ENCODE results near the gene SPOCK1. TPM values are rescaled to one million over a fixed set of nuclear protein-coding genes. Genes with fewer than 3 reads are reported as not detected.

The SPOCK1 gene
- total and polyA plus RNA-seq, 2 of the 13 experiments (the other 11 are each of a cell fraction or from before 2014, with no cell fraction given), result 0.18 to 0.29 TPM

DNA sequence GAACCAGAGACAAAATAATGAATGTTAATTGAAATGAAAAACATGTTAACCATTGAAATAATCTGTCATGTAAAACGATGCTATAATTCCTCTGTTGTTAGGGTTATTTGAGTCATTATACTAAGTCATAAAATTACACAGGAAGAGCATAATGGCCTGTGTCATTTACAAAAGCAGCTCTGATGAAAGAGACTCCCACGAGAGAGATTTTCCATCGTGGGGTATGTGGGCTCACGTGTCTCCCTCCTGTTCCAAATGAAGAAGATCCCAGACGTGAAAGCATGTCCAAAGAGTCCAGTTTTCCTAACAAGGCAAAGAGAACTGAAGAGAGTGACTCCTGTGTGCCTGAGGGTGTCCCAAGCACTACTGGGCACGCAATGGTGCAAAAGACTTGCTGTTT, 379.8 kb downstream of the SPOCK1 start (continued):
- TF ChIP-seq, protein P1, sequence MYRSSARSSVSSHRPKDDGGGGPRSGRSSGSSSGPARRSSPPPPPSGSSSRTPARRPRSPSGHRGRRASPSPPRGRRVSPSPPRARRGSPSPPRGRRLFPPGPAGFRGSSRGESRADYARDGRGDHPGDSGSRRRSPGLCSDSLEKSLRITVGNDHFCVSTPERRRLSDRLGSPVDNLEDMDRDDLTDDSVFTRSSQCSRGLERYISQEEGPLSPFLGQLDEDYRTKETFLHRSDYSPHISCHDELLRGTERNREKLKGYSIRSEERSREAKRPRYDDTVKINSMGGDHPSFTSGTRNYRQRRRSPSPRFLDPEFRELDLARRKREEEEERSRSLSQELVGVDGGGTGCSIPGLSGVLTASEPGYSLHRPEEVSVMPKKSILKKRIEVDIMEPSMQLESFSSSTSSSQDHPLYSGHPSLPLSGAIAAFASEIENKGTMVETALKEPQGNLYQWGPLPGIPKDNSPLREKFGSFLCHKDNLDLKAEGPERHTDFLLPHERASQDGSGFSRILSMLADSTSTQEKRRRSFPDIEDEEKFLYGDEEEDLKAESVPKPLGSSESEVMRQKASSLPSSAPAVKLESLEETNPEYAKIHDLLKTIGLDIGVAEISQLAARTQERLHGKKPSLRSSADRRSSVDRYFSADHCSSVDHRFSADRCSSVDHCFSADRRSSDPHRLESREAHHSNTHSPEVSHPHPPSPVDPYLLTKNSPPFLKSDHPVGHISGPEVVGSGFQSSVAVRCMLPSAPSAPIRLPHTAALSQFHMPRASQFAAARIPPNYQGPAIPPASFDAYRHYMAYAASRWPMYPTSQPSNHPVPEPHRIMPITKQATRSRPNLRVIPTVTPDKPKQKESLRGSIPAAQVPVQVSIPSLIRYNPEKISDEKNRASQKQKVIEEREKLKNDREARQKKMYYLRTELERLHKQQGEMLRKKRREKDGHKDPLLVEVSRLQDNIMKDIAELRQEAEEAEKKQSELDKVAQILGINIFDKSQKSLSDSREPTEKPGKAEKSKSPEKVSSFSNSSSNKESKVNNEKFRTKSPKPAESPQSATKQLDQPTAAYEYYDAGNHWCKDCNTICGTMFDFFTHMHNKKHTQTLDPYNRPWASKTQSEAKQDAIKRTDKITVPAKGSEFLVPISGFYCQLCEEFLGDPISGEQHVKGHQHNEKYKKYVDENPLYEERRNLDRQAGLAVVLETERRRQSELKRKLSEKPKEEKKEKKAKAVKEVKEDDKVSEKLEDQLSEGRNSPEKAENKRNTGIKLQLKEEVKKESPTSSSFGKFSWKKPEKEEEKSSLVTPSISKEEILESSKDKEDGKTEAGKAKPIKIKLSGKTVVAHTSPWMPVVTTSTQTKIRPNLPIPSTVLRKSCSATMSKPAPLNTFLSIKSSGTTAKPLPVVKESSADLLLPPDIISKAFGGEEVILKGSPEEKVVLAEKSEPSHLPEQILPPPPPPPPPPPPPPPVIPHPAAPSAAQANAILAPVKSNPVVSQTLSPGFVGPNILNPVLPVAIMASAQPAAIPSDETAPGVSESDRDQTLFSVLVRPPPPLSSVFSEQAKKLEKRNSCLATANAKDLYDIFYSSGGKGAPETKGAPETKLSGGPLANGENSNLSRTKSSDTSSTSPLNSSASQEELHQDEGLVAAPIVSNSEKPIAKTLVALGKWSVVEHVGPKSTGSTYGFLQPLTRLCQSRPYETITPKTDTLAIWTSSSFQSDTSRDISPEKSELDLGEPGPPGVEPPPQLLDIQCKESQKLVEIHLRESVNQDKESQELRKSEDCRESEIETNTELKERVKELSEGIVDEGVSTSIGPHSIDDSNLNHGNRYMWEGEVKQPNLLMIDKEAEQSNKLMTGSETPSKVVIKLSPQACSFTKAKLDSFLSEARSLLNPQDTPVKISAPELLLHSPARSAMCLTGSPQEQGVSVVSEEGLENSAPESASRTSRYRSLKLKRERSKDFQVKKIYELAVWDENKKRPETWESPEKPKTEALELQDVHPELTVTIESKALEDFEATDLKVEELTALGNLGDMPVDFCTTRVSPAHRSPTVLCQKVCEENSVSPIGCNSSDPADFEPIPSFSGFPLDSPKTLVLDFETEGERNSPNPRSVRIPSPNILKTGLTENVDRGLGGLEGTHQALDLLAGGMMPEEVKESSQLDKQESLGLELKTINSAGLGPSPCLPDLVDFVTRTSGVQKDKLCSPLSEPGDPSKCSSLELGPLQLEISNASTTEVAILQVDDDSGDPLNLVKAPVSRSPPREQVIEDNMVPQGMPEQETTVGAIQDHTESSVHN (CRISPR knock-in tag; IDR thresholded peaks at IDR 0.05), result no peak
- TF ChIP-seq BCL6 (CRISPR knock-in tag; IDR thresholded peaks at IDR 0.05) (no peak), ZBTB7B (CRISPR knock-in tag; IDR thresholded peaks at IDR 0.05) (no peak), SUZ12 (IDR thresholded peaks at IDR 0.05; ENCODE audit: low read depth, low read length) (no peak), ZNF761 (CRISPR knock-in tag; conservative IDR thresholded peaks at IDR 0.05) (no peak), PHF20 (CRISPR knock-in tag; IDR thresholded peaks at IDR 0.05) (no peak), ISX (CRISPR knock-in tag; conservative IDR thresholded peaks at IDR 0.05) (no peak), CCDC6 (CRISPR knock-in tag; IDR thresholded peaks at IDR 0.05) (no peak), NBN (conservative IDR thresholded peaks at IDR 0.05) (no peak), ZNF768 (CRISPR knock-in tag; IDR thresholded peaks at IDR 0.05) (no peak), NCOR1 (IDR thresholded peaks at IDR 0.05; ENCODE audit: borderline replicate concordance, low read length) (no peak), EED (CRISPR knock-in tag; IDR thresholded peaks at IDR 0.05) (no peak)
